Stimulated activated CD8-positive, alpha-beta memory T cell treated with anti-CD3 and anti-CD28 coated beads, Interleukin-2, amount 100 ng/mL, for 1 hour (primary cell): Measurements from ENCODE around the gene RANGRF.
"Not testable (repeated sequence)": the region's sequence is repeated elsewhere in the genome, so short reads cannot be mapped to it uniquely, and the experiment has no call there.

Source experiments
- DNase-seq, 2 donors: peaks; one replicate each; pipeline ENCODE4 v3.0.0-alpha.2; 2020; ENCODE audit warnings: low read depth in 2 of 2

Gene RANGRF

GRCh38 chr17:8288336-8289102 lies at the start of gene RANGRF:
Gene RANGRF (plus strand): TSS chr17:8288670. CDS start chr17:8288789, 119 bp downstream.
- peak; percentile 65 for DNase-seq

DNA sequence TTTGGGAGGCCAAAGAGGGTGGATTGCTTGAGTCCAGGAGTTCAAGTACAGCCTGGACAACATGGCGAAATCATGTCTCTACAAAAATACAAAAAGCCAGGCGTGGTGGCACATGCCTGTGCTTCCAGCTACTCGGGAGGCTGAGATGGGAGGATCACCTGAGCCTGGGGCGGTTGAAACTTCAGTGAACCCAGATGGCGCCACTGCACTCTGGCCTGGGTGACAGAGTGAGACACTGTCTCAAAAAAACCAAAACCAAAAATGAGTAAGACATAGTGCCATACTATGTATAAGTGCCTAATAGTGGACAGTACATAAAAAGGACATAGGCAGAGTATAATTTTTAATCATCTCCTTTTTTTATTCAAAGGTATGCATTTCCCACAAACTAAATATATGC lies 44.6 kb upstream of the RANGRF start:
- DNase-seq, result no peak

DNA sequence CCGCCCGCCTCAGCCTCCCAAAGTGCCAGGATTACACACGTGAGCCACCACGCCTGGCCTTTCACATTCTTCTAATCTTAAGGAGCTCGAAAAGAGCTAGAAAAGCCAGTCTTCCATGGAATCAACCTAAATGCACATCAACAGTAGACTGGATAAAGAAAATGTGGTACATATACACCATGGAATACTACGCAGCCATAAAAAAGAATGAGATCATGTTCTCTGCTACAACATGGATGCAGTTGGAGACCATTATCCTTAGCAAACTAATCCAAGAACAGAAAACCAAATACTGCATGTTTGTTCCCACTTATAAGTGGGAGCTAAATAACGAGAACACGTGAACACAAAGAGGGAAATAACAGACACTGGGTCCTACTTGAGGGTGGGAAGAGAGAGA lies 43.7 kb upstream of the RANGRF start:
- no peak for DNase-seq

DNA sequence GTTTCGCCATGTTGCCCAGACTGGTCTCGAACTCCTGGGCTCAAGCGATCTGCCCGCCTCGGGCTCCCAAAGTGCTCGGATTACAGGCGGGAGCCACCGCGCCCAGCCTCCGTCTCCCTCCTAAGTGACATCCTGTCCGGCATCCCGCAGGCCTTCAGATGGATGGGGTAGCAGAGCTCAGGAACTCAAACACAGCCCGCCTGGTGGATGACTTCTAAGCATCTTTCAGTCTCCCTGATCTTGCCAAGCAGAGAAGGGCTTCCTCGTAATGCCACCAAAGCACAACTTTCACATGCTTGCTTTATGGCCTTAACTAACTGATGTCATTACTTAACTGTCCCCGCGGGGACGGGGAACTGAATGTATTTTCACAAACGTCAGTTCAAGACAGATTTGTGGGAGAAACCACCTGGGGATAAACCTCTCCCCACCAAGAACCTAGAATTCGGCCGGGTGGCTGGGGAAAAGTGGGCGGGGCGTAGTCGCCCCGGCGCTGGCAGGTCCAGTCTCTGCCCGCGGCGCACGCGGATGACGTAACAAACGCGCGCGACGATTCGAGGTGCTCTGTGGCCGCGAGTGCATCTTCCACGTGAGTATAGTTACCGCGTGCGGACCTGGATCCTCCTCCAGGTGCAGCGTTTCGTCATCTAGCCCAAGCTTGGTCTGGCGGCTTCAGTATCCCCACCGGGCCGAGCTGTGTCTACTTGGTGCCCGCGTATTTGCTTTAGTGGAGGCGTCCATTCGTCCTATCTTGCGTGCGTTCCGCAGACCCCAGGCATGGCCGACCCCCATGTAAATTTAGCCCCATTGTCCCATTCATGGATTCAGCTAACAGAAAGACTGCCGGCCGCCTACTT lies 39.5 kb upstream of the RANGRF start, which contains the start of gene PFAS:
TSS of gene PFAS (plus strand) at position 539 of the 857 bp plus-strand sequence. CDS start 4,649 bp downstream, outside the sequence.
- DNase-seq, result peak; percentile 92 to 95

GRCh38 chr17:8249621-8250500 lies 38.6 kb upstream of the RANGRF start:
- no peak for DNase-seq

DNA sequence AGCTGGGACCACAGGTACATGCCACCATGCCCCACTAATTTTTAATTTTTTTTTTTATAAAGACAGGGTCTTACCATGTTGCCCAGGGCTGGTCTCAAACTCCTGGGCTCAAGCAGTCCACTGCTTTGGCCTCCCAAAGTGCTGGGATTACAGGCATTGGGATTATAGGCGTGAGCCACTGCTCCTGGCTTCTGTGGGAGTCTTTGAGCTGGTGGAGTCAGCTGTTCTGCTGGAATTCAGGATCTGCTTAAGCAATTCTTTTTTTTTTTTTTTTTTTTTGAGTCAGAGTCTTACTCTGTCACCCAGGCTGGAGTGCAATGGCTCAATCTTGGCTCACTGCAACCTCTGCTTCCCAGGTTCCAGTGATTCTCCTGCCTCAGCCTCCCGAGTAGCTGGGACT lies 37.1 kb upstream of the RANGRF start:
- not testable (repeated sequence) for DNase-seq

DNA sequence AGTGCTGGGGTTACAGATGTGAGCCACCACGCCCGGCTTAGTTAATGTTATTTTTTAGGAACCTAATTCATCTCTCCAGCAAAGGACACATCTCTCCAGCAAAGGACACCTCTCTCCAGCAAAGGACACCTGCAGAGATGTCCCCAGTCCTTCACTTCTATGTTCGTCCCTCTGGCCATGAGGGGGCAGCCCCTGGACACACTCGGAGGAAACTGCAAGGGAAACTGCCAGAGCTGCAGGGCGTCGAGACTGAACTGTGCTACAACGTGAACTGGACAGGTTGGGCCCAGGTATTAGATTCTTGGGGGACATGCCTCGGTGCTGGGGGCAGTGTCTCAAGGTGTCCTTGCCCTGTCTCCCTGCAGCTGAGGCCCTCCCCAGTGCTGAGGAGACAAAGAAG lies 34.7 kb upstream of the RANGRF start:
- DNase-seq, result no peak

- DNase-seq, result no peak
Observed at GRCh38 chr17:8254881-8255280, 33.6 kb upstream of the RANGRF start.

DNA sequence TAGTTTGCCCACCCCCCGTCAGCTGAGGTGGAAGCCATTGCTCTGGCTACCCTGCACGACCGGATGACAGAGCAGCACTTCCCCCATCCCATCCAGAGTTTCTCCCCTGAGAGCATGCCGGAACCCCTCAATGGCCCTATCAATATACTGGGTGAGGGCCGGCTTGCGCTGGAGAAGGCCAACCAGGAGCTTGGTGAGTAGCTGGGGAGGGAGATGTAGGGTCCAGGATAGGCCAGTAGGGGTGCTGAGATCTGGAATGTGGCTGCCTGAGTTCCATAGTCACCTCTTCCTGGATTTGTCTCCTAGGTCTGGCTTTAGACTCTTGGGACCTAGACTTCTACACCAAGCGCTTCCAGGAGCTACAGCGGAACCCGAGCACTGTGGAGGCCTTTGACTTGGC lies 33.0 kb upstream of the RANGRF start:
- DNase-seq, result no peak

DNA sequence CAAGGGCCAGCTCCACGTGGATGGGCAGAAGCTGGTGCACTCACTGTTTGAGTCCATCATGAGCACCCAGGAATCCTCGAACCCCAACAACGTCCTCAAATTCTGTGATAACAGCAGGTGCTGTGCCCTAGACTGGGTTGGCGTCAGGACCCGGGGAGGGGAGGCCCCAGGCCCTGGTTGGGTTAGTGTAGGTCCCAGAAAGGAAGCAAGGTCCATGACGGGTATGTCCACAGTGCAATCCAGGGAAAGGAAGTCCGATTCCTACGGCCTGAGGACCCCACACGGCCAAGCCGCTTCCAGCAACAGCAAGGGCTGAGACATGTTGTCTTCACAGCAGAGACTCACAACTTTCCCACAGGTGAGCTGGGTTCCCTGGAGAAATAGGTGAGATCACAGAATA lies 32.2 kb upstream of the RANGRF start:
- DNase-seq, result no peak

- DNase-seq, result no peak
Observed at GRCh38 chr17:8256691-8257090, 31.8 kb upstream of the RANGRF start.

DNA sequence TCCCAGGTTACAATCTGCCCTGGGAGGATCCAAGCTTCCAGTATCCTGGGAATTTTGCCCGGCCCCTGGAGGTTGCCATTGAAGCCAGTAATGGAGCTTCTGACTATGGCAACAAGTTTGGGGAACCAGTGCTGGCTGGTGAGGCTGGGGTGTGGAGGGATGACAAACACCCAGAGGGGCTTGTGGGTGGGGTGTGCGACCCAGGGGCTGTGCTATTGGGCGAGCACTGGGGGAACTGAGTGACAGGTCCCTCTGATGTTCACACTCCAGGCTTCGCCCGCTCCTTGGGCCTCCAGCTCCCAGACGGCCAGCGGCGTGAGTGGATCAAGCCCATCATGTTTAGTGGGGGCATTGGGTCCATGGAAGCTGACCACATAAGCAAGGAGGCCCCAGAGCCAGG lies 30.7 kb upstream of the RANGRF start:
- no peak for DNase-seq

- DNase-seq, result no peak
Observed at GRCh38 chr17:8264320-8264719, 24.1 kb upstream of the RANGRF start.

GRCh38 chr17:8264836-8265542 lies 23.5 kb upstream of the RANGRF start:
- DNase-seq, result no peak

GRCh38 chr17:8266648-8267479 lies 21.6 kb upstream of the RANGRF start:
- DNase-seq, result no peak

- DNase-seq, result no peak
Observed at GRCh38 chr17:8267480-8268147, 20.9 kb upstream of the RANGRF start.

DNA sequence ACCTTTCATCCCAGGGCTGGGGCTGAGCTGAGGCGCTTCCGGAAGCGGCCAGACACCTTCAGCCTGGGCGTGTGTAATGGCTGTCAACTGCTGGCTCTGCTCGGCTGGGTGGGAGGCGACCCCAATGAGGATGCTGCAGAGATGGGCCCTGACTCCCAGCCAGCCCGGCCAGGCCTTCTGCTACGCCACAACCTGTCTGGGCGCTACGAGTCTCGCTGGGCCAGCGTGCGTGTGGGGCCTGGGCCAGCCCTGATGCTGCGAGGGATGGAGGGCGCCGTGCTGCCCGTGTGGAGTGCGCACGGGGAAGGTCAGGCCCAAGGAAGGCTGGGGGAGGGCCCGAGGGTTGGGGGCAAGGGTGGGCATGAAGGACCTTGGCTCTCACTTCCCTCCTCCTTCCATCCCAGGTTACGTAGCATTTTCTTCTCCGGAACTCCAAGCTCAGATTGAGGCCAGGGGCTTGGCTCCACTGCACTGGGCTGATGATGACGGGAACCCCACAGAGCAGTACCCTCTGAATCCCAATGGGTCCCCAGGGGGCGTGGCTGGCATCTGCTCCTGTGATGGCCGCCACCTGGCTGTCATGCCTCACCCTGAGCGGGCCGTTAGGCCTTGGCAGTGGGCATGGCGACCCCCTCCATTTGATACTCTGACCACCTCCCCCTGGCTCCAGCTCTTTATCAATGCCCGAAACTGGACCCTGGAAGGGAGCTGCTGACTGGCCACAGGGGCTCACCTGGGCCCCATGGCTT lies 19.7 kb upstream of the RANGRF start:
- no peak for DNase-seq

- DNase-seq, result no peak
Observed at GRCh38 chr17:8272421-8272820, 16.0 kb upstream of the RANGRF start.

DNA sequence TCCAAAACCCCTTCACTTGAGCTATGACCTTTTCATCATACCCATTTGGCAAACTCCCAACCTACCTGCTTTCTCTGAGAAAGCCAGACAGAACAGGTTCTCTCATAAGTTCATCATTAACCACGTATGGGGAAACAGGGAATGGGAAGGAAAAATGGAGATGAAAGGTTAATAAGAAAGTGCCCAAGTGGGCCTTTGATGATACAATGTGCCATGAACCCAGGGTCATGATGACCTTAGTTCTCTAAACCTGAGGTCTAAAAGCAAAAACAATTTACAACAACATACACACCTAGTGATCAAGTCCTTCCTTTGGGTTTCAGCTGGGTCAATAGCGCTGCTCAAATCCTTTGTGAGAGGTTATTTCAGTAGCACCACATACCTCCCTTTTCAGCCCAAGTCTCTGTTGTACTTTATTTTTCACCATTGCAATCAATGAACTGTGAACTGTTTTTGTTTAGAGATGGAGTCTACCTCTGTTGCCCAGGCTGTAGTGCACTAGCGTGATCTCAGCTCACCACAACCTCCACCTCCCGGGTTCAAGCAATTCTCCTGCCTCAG lies 14.5 kb upstream of the RANGRF start:
- no peak for DNase-seq
